ENCODE measurements around the gene COMMD10. TPM values are rescaled to one million over a fixed set of nuclear protein-coding genes. Genes with fewer than 3 reads are reported as not detected.

COMMD10 gene
- total and polyA plus RNA-seq, 2 donors (not counting 1 experiment from before 2014, with no cell fraction given): 19.8 to 48.7 TPM

DNA sequence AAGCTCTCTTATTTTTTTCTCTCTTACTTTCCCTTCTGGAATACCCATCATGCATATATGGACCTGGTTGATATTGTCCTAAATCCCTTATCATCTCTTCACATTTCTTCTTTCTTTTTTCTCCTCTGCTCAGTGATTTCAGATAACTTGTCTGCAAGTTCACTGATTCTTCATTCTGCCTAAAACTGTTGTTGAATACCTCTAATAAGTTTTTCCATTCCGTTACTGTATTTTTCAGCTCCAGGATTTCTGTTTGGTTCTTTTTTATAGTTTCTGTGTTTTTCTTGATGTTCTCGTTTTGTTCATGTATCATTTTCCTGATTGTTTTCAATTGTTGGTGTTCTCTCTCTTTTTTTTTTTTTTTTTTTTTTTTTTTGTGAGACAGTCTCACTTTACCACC is 203.7 kb downstream of the COMMD10 start:
- ChIA-PET POLR2A (no interaction called here), CTCF (no interaction called here)
- H3K79me2 ChIP-seq (ENCODE audit: control insufficient read depth, insufficient read depth, low read length): no peaks in the 10 kb centered on the region
- Mint-ChIP-seq H3K4me1 (no peaks in the 10 kb centered on the region), H3K4me3 (no peak overlapping the region), H3K27ac (no peak overlapping the region), H3K9me3 (ENCODE audit: insufficient read depth) (peaks cover 11% of the 10 kb centered on the region), H3K27me3 (no peaks in the 10 kb centered on the region)
- TF ChIP-seq, protein P1, sequence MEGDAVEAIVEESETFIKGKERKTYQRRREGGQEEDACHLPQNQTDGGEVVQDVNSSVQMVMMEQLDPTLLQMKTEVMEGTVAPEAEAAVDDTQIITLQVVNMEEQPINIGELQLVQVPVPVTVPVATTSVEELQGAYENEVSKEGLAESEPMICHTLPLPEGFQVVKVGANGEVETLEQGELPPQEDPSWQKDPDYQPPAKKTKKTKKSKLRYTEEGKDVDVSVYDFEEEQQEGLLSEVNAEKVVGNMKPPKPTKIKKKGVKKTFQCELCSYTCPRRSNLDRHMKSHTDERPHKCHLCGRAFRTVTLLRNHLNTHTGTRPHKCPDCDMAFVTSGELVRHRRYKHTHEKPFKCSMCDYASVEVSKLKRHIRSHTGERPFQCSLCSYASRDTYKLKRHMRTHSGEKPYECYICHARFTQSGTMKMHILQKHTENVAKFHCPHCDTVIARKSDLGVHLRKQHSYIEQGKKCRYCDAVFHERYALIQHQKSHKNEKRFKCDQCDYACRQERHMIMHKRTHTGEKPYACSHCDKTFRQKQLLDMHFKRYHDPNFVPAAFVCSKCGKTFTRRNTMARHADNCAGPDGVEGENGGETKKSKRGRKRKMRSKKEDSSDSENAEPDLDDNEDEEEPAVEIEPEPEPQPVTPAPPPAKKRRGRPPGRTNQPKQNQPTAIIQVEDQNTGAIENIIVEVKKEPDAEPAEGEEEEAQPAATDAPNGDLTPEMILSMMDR (IDR thresholded peaks at IDR 0.05): no peak
- TF ChIP-seq EZH2 (IDR thresholded peaks at IDR 0.05; ENCODE audit: borderline replicate concordance, insufficient read depth, low read depth, low read length, poor library complexity, severe bottlenecking): no peak
- no peak overlapping the region for H3K9ac ChIP-seq (ENCODE audit: low read length)
- no peak overlapping the region for H3K4me3 ChIP-seq (ENCODE audit: control extremely low read depth in 1 of 5, extremely low read depth in 1 of 5, insufficient read depth in 1 of 5, low read depth in 2 of 5, low read length in 4 of 5)
- H3K9me3 ChIP-seq (ENCODE audit: control extremely low read depth in 1 of 3, control insufficient read depth in 2 of 3, insufficient read depth in 1 of 3, low read length in 2 of 3): peaks cover 0 to 17% (median 8%) of the 10 kb centered on the region in 3 donors
- no peak overlapping the region for H3K4me2 ChIP-seq (replicated peaks; ENCODE audit: low read depth, low read length, poor library complexity, severe bottlenecking)
- DNase-seq (no peak), ATAC-seq (ENCODE audit: low read depth) (no peak)
- no CpG with 5 or more reads among the region's 2 CpGs for WGBS (ENCODE audit: insufficient coverage)
- no peaks in the 10 kb centered on the region for H3K27me3 ChIP-seq (replicated peaks in 1 of 4; ENCODE audit: control extremely low read depth in 1 of 4, control insufficient read depth in 3 of 4, insufficient read depth in 4 of 4, low read length in 3 of 4)
- intact Hi-C loops (cut with micrococcal nuclease): no loop called here
- no peaks in the 10 kb centered on the region for H4K20me1 ChIP-seq (ENCODE audit: control insufficient read depth, insufficient read depth, low read length, poor library complexity, severe bottlenecking)
- H3K36me3 ChIP-seq (replicated peaks in 1 of 2; ENCODE audit: control extremely low read depth in 1 of 2, control insufficient read depth in 1 of 2, extremely low read depth in 1 of 2, insufficient read depth in 2 of 2, low read length in 1 of 2): peaks cover 0 to 7% of the 10 kb centered on the region in 2 experiments
- no peaks in the 10 kb centered on the region for H3K4me1 ChIP-seq (ENCODE audit: control insufficient read depth in 2 of 2, insufficient read depth in 2 of 2, low read length in 2 of 2)
- H3K27ac ChIP-seq (ENCODE audit: low read length in 2 of 2): no peak overlapping the region
- no peak overlapping the region for H2AFZ ChIP-seq (ENCODE audit: insufficient read depth, low read depth, low read length, poor library complexity, severe bottlenecking)

DNA sequence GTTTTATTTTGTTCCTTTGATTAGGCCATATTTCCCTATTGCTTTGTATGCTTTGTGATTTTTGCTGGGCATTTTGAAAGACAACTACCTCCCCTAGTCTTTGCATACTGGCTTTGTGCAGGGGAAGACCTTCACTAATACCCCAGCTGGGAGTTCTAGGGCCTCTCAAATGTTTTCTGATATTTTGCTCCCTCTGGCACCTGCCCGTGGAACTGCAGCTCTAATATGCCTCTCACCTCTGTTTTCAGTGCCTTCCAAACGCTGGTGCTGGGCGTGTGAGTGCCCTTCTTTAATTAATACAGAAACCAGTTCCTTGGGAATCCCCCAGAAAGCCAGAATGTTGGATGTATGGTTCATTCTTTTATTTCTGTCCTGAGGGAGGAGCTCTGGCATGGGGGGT is 204.5 kb downstream of the COMMD10 start:
- no peak for ATAC-seq (ENCODE audit: low read depth)
- POLR2A ChIA-PET: no interaction called here
- no peaks in the 10 kb centered on the region for H3K27me3 ChIP-seq (replicated peaks in 1 of 4; ENCODE audit: control extremely low read depth in 1 of 4, control insufficient read depth in 3 of 4, insufficient read depth in 4 of 4, low read length in 3 of 4)
- H3K79me2 ChIP-seq (ENCODE audit: control insufficient read depth, insufficient read depth, low read length): no peaks in the 10 kb centered on the region
- peaks cover 0 to 7% of the 10 kb centered on the region in 2 experiments for H3K36me3 ChIP-seq (replicated peaks in 1 of 2; ENCODE audit: control extremely low read depth in 1 of 2, control insufficient read depth in 1 of 2, extremely low read depth in 1 of 2, insufficient read depth in 2 of 2, low read length in 1 of 2)
- no peaks in the 10 kb centered on the region for H3K4me1 ChIP-seq (ENCODE audit: control insufficient read depth in 2 of 2, insufficient read depth in 2 of 2, low read length in 2 of 2)
- H3K9me3 ChIP-seq (ENCODE audit: control extremely low read depth in 1 of 3, control insufficient read depth in 2 of 3, insufficient read depth in 1 of 3, low read length in 2 of 3): peaks cover 0 to 17% (median 8%) of the 10 kb centered on the region in 3 donors
- H3K4me3 ChIP-seq (ENCODE audit: control extremely low read depth in 1 of 5, extremely low read depth in 1 of 5, insufficient read depth in 1 of 5, low read depth in 2 of 5, low read length in 4 of 5): no peak overlapping the region
- H3K4me2 ChIP-seq (replicated peaks; ENCODE audit: low read depth, low read length, poor library complexity, severe bottlenecking): no peak overlapping the region
- CTCF ChIA-PET: no interaction called here
- TF ChIP-seq, protein P1 (IDR thresholded peaks at IDR 0.05): no peak
- TF ChIP-seq EZH2 (IDR thresholded peaks at IDR 0.05; ENCODE audit: borderline replicate concordance, insufficient read depth, low read depth, low read length, poor library complexity, severe bottlenecking): no peak
- DNase-seq: no peak
- H3K9ac ChIP-seq (ENCODE audit: low read length): no peak overlapping the region
- Mint-ChIP-seq H3K4me1 (no peaks in the 10 kb centered on the region), H3K27ac (no peak overlapping the region), H3K27me3 (no peaks in the 10 kb centered on the region), H3K9me3 (ENCODE audit: insufficient read depth) (peaks cover 11% of the 10 kb centered on the region), H3K4me3 (no peak overlapping the region)
- intact Hi-C loops (cut with micrococcal nuclease): no loop called here
- WGBS (ENCODE audit: insufficient coverage): no CpG with 5 or more reads among the region's 3 CpGs
- no peak overlapping the region for H3K27ac ChIP-seq (ENCODE audit: low read length in 2 of 2)
- H2AFZ ChIP-seq (ENCODE audit: insufficient read depth, low read depth, low read length, poor library complexity, severe bottlenecking): no peak overlapping the region
- no peaks in the 10 kb centered on the region for H4K20me1 ChIP-seq (ENCODE audit: control insufficient read depth, insufficient read depth, low read length, poor library complexity, severe bottlenecking)
